Body of pancreas (tissue), 4 donors: ENCODE measurements around the gene TREML1.

Source experiments
- POLR2A ChIP-seq, 3 donors: fragments of 450-650 bp; IDR thresholded peaks; one replicate each; pipeline ENCODE4 v1.6.1; 2016; ENCODE audit warnings: antibody characterized with exemption in 3 of 3, mild to moderate bottlenecking in 2 of 3
- TF ChIP-seq, protein P1 (sequence below), 7 experiments: fragments of 450-650 bp in 4 of 7; fragments of 200-600 bp in 3 of 7; sonication (generic) in 3 of 7; IDR thresholded peaks; one replicate each; pipeline ENCODE4 v1.5.1; 2016 to 2019; ENCODE audit warnings: antibody characterized with exemption in 7 of 7

DNA sequence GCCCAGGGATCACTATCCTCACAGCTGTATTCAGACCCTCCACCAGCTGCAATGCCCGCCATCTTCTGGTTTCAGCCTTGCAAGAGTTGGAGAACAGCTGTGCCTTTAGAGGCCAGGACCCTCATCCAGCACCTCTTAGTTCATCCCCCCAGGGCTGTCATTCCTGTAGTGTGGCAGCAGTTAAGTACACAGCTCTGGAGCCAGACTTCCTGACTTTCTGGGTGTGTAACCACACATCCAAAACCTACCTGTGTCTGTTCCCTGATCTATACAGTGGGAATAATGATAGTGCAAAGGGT is 9.2 kb upstream of the TREML1 start:
- TF ChIP-seq, protein P1, sequence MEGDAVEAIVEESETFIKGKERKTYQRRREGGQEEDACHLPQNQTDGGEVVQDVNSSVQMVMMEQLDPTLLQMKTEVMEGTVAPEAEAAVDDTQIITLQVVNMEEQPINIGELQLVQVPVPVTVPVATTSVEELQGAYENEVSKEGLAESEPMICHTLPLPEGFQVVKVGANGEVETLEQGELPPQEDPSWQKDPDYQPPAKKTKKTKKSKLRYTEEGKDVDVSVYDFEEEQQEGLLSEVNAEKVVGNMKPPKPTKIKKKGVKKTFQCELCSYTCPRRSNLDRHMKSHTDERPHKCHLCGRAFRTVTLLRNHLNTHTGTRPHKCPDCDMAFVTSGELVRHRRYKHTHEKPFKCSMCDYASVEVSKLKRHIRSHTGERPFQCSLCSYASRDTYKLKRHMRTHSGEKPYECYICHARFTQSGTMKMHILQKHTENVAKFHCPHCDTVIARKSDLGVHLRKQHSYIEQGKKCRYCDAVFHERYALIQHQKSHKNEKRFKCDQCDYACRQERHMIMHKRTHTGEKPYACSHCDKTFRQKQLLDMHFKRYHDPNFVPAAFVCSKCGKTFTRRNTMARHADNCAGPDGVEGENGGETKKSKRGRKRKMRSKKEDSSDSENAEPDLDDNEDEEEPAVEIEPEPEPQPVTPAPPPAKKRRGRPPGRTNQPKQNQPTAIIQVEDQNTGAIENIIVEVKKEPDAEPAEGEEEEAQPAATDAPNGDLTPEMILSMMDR (IDR thresholded peaks at IDR 0.05), result no peak
- no peak for TF ChIP-seq POLR2A (IDR thresholded peaks at IDR 0.05)
